NB4 (cell line): ENCODE data around the gene DRD3.

Source experiments
- MYC ChIP-seq: IDR thresholded peaks from 2 replicates; pipeline ENCODE4 v1.6.1; 2011; ENCODE audit warnings: low read depth, low read length
- POLR2A ChIP-seq: IDR thresholded peaks from 2 replicates; pipeline ENCODE4 v1.6.1; 2011; ENCODE audit warnings: mild to moderate bottlenecking; ENCODE audit not compliant: insufficient read length; ENCODE audit errors: extremely low read depth
- TF ChIP-seq, protein P1 (sequence below): IDR thresholded peaks from one replicate; pipeline ENCODE4 v1.5.1; 2012; ENCODE audit warnings: low read depth, low read length
- TF ChIP-seq, protein P2 (sequence below): IDR thresholded peaks from 2 replicates; pipeline ENCODE4 v1.6.1; 2011; ENCODE audit warnings: low read depth, low read length

DNA sequence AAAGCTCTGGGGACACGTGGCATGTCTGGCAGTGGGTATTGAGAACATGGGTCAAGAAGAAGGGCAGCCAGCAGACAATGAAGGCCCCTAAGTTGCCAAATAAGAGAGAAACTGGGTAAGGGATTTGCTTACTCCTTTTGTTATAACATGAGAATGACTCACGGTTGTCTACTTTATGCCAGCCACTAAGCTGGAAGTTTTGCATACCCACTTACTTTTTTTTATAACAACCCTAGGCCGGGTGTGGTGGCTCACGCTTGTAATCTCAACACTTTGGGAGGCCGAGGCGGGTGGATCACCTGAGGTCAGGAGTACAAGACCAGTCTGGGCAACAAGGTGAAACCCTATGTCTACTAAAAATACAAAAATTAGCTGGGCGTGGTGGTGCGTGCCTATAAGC is 50.0 kb downstream of the DRD3 start:
- TF ChIP-seq, protein P1, sequence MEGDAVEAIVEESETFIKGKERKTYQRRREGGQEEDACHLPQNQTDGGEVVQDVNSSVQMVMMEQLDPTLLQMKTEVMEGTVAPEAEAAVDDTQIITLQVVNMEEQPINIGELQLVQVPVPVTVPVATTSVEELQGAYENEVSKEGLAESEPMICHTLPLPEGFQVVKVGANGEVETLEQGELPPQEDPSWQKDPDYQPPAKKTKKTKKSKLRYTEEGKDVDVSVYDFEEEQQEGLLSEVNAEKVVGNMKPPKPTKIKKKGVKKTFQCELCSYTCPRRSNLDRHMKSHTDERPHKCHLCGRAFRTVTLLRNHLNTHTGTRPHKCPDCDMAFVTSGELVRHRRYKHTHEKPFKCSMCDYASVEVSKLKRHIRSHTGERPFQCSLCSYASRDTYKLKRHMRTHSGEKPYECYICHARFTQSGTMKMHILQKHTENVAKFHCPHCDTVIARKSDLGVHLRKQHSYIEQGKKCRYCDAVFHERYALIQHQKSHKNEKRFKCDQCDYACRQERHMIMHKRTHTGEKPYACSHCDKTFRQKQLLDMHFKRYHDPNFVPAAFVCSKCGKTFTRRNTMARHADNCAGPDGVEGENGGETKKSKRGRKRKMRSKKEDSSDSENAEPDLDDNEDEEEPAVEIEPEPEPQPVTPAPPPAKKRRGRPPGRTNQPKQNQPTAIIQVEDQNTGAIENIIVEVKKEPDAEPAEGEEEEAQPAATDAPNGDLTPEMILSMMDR: no peak
- no peak for TF ChIP-seq POLR2A
- no peak for TF ChIP-seq MYC
- TF ChIP-seq, protein P2, sequence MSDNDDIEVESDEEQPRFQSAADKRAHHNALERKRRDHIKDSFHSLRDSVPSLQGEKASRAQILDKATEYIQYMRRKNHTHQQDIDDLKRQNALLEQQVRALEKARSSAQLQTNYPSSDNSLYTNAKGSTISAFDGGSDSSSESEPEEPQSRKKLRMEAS: no peak
